ENCODE measurements around the gene HAP1. TPM values are rescaled to one million over a fixed set of nuclear protein-coding genes. Genes with fewer than 3 reads are reported as not detected.
"Not testable (repeated sequence)": the region's sequence is repeated elsewhere in the genome, so short reads cannot be mapped to it uniquely, and the experiment has no call there.

The HAP1 gene
- total RNA-seq, 1 donor from 2014 or later: 0.58 TPM

DNA sequence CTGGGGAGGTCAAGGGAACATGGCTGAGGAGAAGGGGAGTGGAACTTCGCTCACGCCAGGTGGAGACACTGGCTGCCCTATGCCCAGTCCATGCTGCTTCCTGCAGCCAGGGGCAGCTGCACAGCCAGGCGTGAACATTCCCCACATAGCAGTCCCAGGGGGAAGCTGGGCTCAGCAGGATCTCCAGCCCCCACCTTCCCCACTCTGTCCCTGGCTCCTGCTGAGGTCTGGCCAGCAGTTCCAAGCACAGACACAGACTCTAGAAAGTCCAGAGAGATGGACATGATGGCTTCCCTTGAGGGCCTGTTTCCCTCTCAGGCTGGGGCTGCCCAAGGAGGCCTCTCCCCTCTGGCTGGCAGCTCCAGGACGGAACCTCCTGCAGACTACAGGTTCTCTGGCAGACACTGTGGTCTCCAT is 42.7 kb upstream of the HAP1 start:
- intact Hi-C loops (cut with DNase I): no loop called here
- no peak overlapping the region for H3K4me3 ChIP-seq
- H3K27ac ChIP-seq: peak overlapping the region; percentile 82
- H3K4me1 ChIP-seq: peaks cover 91% of the 10 kb centered on the region
- no peaks in the 10 kb centered on the region for H3K27me3 ChIP-seq
- ATAC-seq: peak; percentile 57
- TF ChIP-seq, protein P1, sequence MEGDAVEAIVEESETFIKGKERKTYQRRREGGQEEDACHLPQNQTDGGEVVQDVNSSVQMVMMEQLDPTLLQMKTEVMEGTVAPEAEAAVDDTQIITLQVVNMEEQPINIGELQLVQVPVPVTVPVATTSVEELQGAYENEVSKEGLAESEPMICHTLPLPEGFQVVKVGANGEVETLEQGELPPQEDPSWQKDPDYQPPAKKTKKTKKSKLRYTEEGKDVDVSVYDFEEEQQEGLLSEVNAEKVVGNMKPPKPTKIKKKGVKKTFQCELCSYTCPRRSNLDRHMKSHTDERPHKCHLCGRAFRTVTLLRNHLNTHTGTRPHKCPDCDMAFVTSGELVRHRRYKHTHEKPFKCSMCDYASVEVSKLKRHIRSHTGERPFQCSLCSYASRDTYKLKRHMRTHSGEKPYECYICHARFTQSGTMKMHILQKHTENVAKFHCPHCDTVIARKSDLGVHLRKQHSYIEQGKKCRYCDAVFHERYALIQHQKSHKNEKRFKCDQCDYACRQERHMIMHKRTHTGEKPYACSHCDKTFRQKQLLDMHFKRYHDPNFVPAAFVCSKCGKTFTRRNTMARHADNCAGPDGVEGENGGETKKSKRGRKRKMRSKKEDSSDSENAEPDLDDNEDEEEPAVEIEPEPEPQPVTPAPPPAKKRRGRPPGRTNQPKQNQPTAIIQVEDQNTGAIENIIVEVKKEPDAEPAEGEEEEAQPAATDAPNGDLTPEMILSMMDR (IDR thresholded peaks at IDR 0.05): no peak
- no peaks in the 10 kb centered on the region for H3K9me3 ChIP-seq
- DNase-seq: no peak
- H3K36me3 ChIP-seq: no peaks in the 10 kb centered on the region

DNA sequence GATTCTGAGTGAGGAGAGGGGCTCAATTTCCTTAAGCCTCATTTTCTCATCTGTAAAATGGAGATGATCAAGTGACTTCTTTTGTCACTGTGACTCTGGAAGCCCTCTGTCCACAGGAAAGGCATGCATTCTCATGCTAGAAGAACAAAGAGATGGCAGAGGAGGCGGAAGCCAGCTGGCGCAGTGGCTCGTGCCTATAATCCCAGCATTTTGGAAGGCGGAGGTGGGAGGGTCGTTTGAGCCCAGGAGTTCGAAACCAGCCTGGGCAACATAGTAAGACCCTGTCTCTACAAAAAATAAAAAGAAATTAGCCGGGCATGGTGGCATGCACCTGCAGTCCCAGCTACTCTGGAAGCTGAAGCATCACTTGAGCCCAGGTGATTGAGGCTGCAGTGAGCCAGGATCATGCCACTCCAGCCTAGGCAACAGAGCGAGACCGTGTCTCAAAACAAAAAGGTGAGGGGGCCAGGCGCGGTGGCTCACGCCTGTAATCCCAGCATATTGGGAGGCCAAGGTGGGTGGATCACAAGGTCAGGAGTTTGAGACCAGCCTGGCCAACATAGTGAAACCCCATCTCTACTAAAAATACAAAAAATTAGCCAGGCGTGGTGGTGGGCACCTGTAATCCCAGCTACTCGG is 41.9 kb upstream of the HAP1 start:
- H3K27me3 ChIP-seq; DNase-seq; H3K4me3 ChIP-seq; H3K9me3 ChIP-seq; ATAC-seq; intact Hi-C loops (cut with DNase I); H3K36me3 ChIP-seq: not testable (repeated sequence)
- peak overlapping the region; percentile 82 for H3K27ac ChIP-seq
- peaks cover 87% of the 10 kb centered on the region for H3K4me1 ChIP-seq

DNA sequence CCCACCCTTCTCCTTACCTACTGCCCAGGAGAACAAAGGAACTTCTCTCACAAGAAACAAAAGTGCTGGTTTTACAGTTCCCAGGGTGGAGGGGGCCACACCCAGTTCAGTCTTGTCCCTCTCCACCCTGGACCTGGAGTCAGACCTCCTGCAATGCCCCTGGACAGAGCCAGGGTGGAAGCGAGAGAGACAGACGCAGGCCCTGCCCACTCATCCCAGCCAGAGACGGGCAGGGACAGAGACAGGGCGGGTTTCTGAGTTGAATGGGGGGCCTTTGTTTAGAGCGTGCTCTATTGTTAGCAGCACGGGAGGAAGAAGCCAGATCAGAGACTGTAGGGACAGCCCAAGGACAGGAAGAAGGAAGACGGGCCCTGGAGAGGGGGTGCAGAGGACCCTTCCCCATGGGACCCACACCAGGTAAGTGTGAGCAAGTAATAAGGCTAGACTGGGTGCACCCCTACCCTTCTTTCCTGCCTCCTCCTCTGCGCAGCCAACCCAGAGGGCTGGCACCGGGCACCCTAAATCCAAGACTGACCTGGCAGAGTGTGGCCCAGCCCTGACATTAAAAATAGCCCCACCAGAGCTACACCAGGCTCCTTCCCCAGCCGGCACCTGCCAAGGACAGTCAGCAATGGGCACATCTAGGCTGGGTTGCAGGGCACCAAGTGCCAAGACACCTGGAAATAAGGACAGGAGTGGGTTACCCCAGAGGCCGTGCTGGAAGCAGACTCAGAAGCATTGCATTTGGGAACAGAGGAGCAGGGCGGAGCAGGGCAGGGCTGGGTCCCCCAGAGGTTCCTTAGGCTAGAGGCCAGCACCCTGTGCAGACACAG is 41.2 kb upstream of the HAP1 start:
- TF ChIP-seq, protein P1 (IDR thresholded peaks at IDR 0.05): no peak
- intact Hi-C loops (cut with DNase I): no loop called here
- Histone ChIP-seq H3K27me3 (no peaks in the 10 kb centered on the region), H3K9me3 (no peaks in the 10 kb centered on the region), H3K4me3 (no peak overlapping the region), H3K4me1 (peaks cover 83% of the 10 kb centered on the region), H3K27ac (peak overlapping the region; percentile 82), H3K36me3 (peaks cover 10% of the 10 kb centered on the region)
- ATAC-seq: peak; percentile 1
- DNase-seq: no peak

DNA sequence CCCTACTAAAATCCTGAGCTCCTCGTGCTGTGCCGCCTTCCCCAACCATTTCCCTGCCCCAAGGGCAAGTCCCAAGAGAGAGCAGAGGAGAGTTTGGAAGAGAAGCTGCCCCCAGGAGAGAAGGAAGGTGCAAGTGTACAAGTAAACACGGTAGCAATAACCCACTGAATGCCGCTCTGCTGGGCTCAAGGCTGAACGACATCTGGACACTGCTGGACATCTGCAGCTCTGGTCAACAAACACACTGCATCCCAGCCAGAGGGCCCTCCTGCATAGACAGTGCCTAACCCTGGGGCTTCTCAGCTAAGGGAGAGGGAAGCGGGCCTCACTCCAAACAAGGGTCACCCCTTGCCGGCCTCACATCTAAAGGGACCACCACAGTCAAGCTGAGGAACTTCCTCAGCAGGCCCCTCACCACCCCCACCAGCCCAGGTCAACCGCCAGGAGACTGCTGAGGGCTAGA is 39.3 kb upstream of the HAP1 start:
- no peak for DNase-seq
- H3K27ac ChIP-seq: peak overlapping the region; percentile 42

DNA sequence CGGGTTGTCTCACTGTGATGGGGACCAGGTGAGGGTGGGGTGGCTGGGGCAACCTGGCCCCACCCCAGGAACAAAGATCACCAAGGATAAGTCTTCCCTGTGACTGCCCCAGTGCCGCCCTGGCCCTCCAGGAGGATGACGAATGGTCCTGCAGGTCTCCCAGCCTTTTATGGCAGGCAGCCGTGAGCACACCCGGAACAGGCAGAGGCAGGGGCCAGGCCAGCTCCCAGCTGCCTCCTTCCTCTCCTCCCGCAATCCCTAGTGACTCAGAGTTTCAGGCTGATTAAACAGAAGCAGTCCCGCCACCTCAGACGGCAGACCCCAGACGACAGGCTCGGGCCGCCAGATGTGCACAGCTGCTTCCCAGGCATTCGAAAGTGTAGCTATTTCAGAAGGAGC is 38.7 kb upstream of the HAP1 start:
- Histone ChIP-seq H3K27me3 (no peaks in the 10 kb centered on the region), H3K27ac (peak overlapping the region; percentile 42), H3K9me3 (no peaks in the 10 kb centered on the region), H3K36me3 (peaks cover 32% of the 10 kb centered on the region), H3K4me3 (no peak overlapping the region), H3K4me1 (peaks cover 64% of the 10 kb centered on the region)
- ATAC-seq (peak; percentile 43), DNase-seq (peak; percentile 78)
- intact Hi-C loops (cut with DNase I): no loop called here
- TF ChIP-seq, protein P1 (IDR thresholded peaks at IDR 0.05): no peak

More for the DNA sequence above, 39.3 kb upstream of the HAP1 start:
- no peaks in the 10 kb centered on the region for H3K27me3 ChIP-seq
- H3K36me3 ChIP-seq: peaks cover 26% of the 10 kb centered on the region
- no peak overlapping the region for H3K4me3 ChIP-seq
- intact Hi-C loops (cut with DNase I): no loop called here
- no peaks in the 10 kb centered on the region for H3K9me3 ChIP-seq
- no peak for ATAC-seq
- TF ChIP-seq, protein P1 (IDR thresholded peaks at IDR 0.05): no peak
- peaks cover 67% of the 10 kb centered on the region for H3K4me1 ChIP-seq

DNA sequence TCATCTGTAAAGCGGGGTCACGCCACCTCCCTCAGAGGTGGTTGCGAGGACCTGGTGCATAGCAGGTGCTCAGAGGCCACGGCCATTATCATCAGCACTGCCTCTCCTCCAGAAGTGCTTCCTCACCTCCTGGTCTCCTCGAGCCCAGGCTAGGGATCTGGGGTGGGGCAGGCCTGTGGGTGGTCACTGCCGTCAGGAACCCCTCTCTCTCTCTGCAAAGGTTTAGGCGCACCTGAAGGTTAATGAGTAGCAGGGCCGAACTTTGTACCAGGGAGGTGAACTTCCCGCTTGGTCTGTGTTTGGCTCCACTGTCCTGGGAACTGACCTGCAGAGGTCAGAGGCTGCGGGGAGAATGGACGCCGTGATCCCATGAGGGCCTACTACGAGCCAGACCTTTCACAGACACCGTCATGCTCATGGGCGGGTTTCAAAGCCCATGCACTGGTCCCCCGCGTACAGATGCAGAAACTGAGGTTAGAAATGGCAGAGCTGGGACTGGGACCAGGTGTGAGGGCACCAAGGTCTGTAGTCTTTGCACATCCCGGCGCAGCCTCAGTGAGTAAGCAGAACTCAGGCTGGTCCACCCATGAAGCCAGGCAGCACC is 38.2 kb upstream of the HAP1 start:
- Histone ChIP-seq H3K27me3 (no peaks in the 10 kb centered on the region), H3K4me1 (peaks cover 58% of the 10 kb centered on the region), H3K36me3 (peaks cover 37% of the 10 kb centered on the region), H3K27ac (peak overlapping the region; percentile 42), H3K4me3 (no peak overlapping the region), H3K9me3 (no peaks in the 10 kb centered on the region)
- TF ChIP-seq, protein P1 (IDR thresholded peaks at IDR 0.05): no peak
- ATAC-seq: no peak
- intact Hi-C loops (cut with DNase I): no loop called here
- DNase-seq: no peak

Measured in upper lobe of right lung (tissue), 1 donor.